IMR-90 (cell line): ENCODE results near the gene LANCL1. TPM values are rescaled to one million over a fixed set of nuclear protein-coding genes. Genes with fewer than 3 reads are reported as not detected.

Experiments
- ATAC-seq: fragments of 200-7000 bp; cut with Tn5 transposase; 2 replicates; pipeline ENCODE4 v1.9.1; 2020; ENCODE audit warnings: low read depth, mild to moderate bottlenecking, moderate library complexity
- BruUV-seq: library from RNA; stranded (reverse); fragments of 400-500 nt; replicated peaks from 2 replicates; lab custom pipeline; 2021; lab: Mats Ljungman, UMichigan
- CTCF ChIA-PET: fragments of 300-600 bp; formaldehyde crosslinking; extraction: SDS; loops from one replicate; lab custom pipeline; 2021; ENCODE audit warnings: antibody characterized with exemption; lab: Yijun Ruan, JAX
- POLR2A ChIA-PET: fragments of 300-600 bp; sonication (Branson Sonifier 250); formaldehyde crosslinking; loops from one replicate; lab custom pipeline; 2022; ENCODE audit warnings: antibody characterized with exemption; ENCODE audit not compliant: unreplicated experiment; lab: Charles Lee
- DNase-seq: peaks from one replicate; pipeline ENCODE4 v3.0.0; 2013
- H2AFZ ChIP-seq: replicated peaks from 2 replicates; pipeline ENCODE3; 2013; ENCODE audit warnings: low read length, mild to moderate bottlenecking; ENCODE audit not compliant: poor library complexity
- H2AK5ac ChIP-seq: 2 replicates; pipeline ENCODE4 v1.6.1; 2013; ENCODE audit warnings: low read depth, low read length, inconsistent platforms
- H2AK9ac ChIP-seq: replicated peaks from 2 replicates; pipeline ENCODE3; 2013; ENCODE audit warnings: mild to moderate bottlenecking, low read depth, low read length, moderate library complexity; ENCODE audit not compliant: poor library complexity
- H2BK120ac ChIP-seq: 2 replicates; pipeline ENCODE4 v1.6.1; 2013; ENCODE audit warnings: low read depth, low read length, inconsistent platforms
- H2BK15ac ChIP-seq: 3 replicates; pipeline ENCODE4 v1.6.1; 2013; ENCODE audit warnings: low read depth, low read length, inconsistent platforms
- H2BK20ac ChIP-seq: 2 replicates; pipeline ENCODE4 v1.6.1; 2013; ENCODE audit warnings: low read depth, mild to moderate bottlenecking, inconsistent platforms, low read length, moderate library complexity
- H2BK5ac ChIP-seq: 2 replicates; pipeline ENCODE4 v1.6.1; 2013; ENCODE audit warnings: mild to moderate bottlenecking, low read depth, low read length, inconsistent platforms; ENCODE audit not compliant: poor library complexity, severe bottlenecking
- H3K14ac ChIP-seq: replicated peaks from 2 replicates; pipeline ENCODE4 v1.6.1; 2013; ENCODE audit warnings: low read depth, low read length, inconsistent platforms
- H3K18ac ChIP-seq: 2 replicates; pipeline ENCODE4 v1.6.1; 2013; ENCODE audit warnings: low read depth, low read length, control low read depth
- H3K23ac ChIP-seq: 2 replicates; pipeline ENCODE4 v1.6.1; 2013; ENCODE audit warnings: low read depth, low read length, inconsistent platforms
- H3K27ac ChIP-seq: 2 replicates; pipeline ENCODE4 v1.5.1; 2013; ENCODE audit warnings: mild to moderate bottlenecking, control low read depth, low read length; ENCODE audit not compliant: insufficient read depth
- H3K27me3 ChIP-seq: 2 replicates; pipeline ENCODE4 v1.6.1; 2013; ENCODE audit warnings: low read length; ENCODE audit not compliant: control insufficient read depth, insufficient read depth
- H3K36me3 ChIP-seq: 2 replicates; pipeline ENCODE4 v1.6.1; 2013; ENCODE audit warnings: low read length, mixed read lengths; ENCODE audit not compliant: control insufficient read depth, insufficient read depth
- H3K4ac ChIP-seq: 2 replicates; pipeline ENCODE4 v1.6.1; 2013; ENCODE audit warnings: low read depth, low read length, inconsistent platforms
- H3K4me1 ChIP-seq: 2 replicates; pipeline ENCODE4 v1.6.1; 2013; ENCODE audit warnings: low read length, mixed read lengths; ENCODE audit not compliant: control insufficient read depth, insufficient read depth
- H3K4me2 ChIP-seq: 2 replicates; pipeline ENCODE4 v1.6.1; 2013; ENCODE audit warnings: low read depth, mild to moderate bottlenecking, control low read depth, low read length, moderate library complexity
- H3K4me3 ChIP-seq: 2 replicates; pipeline ENCODE4 v1.5.1; 2013; ENCODE audit warnings: low read depth, mild to moderate bottlenecking, control low read depth, low read length, moderate library complexity; ENCODE audit not compliant: insufficient read depth
- H3K56ac ChIP-seq: 2 replicates; pipeline ENCODE4 v1.6.1; 2013; ENCODE audit warnings: low read length, inconsistent platforms; ENCODE audit not compliant: insufficient read depth; ENCODE audit errors: extremely low read depth
- H3K79me1 ChIP-seq, 2 experiments: 2 replicates each; pipeline ENCODE4 v1.6.1; 2013; ENCODE audit warnings: low read length in 2 of 2, inconsistent platforms in 1 of 2, low read depth in 1 of 2
- H3K9ac ChIP-seq: 2 replicates; pipeline ENCODE4 v1.6.1; 2013; ENCODE audit warnings: low read depth, low read length, control low read depth
- H3K9me1 ChIP-seq: 2 replicates; pipeline ENCODE4 v1.6.1; 2013; ENCODE audit warnings: low read length, inconsistent platforms; ENCODE audit not compliant: insufficient read depth
- H3K9me3 ChIP-seq: 2 replicates; pipeline ENCODE4 v1.6.1; 2013; ENCODE audit warnings: low read length; ENCODE audit not compliant: control insufficient read depth, insufficient read depth
- H4K20me1 ChIP-seq: 2 replicates; pipeline ENCODE4 v1.6.1; 2013; ENCODE audit warnings: low read length, inconsistent platforms; ENCODE audit not compliant: insufficient read depth
- H4K5ac ChIP-seq: 2 replicates; pipeline ENCODE4 v1.6.1; 2013; ENCODE audit warnings: mild to moderate bottlenecking, low read depth, low read length, control low read depth
- H4K8ac ChIP-seq, 2 experiments: 2 replicates each; pipeline ENCODE4 v1.6.1; 2013; ENCODE audit warnings: low read depth in 2 of 2, low read length in 2 of 2, control low read depth in 1 of 2, inconsistent platforms in 1 of 2
- H4K91ac ChIP-seq: 2 replicates; pipeline ENCODE4 v1.6.1; 2013; ENCODE audit warnings: low read depth, low read length, inconsistent platforms; ENCODE audit not compliant: insufficient read depth
- BHLHE40 ChIP-seq: fragments of 150-350 bp; IDR thresholded peaks from 2 replicates; pipeline ENCODE4 v1.6.1; 2016; ENCODE audit warnings: mild to moderate bottlenecking, low read depth, low read length
- CEBPB ChIP-seq: IDR thresholded peaks from 2 replicates; pipeline ENCODE4 v1.6.1; 2012; ENCODE audit warnings: low read depth, low read length, improper control_type of control experiment
- CHD1 ChIP-seq: IDR thresholded peaks from 2 replicates; pipeline ENCODE4 v1.6.1; 2012; ENCODE audit warnings: low read depth, low read length, improper control_type of control experiment
- CTCF ChIP-seq: conservative IDR thresholded peaks from 2 replicates; pipeline ENCODE4 v1.5.1; 2012; ENCODE audit warnings: mild to moderate bottlenecking, low read depth, low read length, improper control_type of control experiment
- ELK1 ChIP-seq: fragments of 150-350 bp; IDR thresholded peaks from 2 replicates; pipeline ENCODE4 v1.6.1; 2016; ENCODE audit warnings: low read depth, mild to moderate bottlenecking, low read length, moderate library complexity, borderline replicate concordance
- FOS ChIP-seq: fragments of 150-350 bp; IDR thresholded peaks from 2 replicates; pipeline ENCODE4 v1.6.1; 2016; ENCODE audit warnings: low read depth, low read length
- MAFK ChIP-seq: IDR thresholded peaks from 2 replicates; pipeline ENCODE4 v1.6.1; 2012; ENCODE audit warnings: low read depth, low read length, improper control_type of control experiment
- MAZ ChIP-seq: IDR thresholded peaks from 2 replicates; pipeline ENCODE4 v1.6.1; 2012; ENCODE audit warnings: low read depth, mild to moderate bottlenecking, low read length, improper control_type of control experiment, moderate library complexity, borderline replicate concordance
- MXI1 ChIP-seq: IDR thresholded peaks from 2 replicates; pipeline ENCODE4 v1.6.1; 2012; ENCODE audit warnings: low read depth, mild to moderate bottlenecking, low read length, moderate library complexity, borderline replicate concordance
- NFE2L2 ChIP-seq: fragments of 150-350 bp; IDR thresholded peaks from 2 replicates; pipeline ENCODE4 v1.6.1; 2016; ENCODE audit warnings: low read depth, mild to moderate bottlenecking, low read length
- POLR2A ChIP-seq: IDR thresholded peaks from 2 replicates; pipeline ENCODE4 v1.6.1; 2012; ENCODE audit warnings: mild to moderate bottlenecking, low read depth, low read length
- RAD21 ChIP-seq: IDR thresholded peaks from 2 replicates; pipeline ENCODE4 v1.6.1; 2012; ENCODE audit warnings: low read length, improper control_type of control experiment
- RCOR1 ChIP-seq: IDR thresholded peaks from 2 replicates; pipeline ENCODE4 v1.6.1; 2012; ENCODE audit warnings: mild to moderate bottlenecking, low read length, improper control_type of control experiment; ENCODE audit not compliant: insufficient replicate concordance
- RFX5 ChIP-seq: IDR thresholded peaks from 2 replicates; pipeline ENCODE4 v1.8.0; 2012; ENCODE audit warnings: low read depth, mild to moderate bottlenecking, low read length, moderate library complexity
- SMC3 ChIP-seq: fragments of 150-350 bp; IDR thresholded peaks from 2 replicates; pipeline ENCODE4 v1.6.1; 2016; ENCODE audit warnings: low read depth, mild to moderate bottlenecking, antibody characterized with exemption, low read length, moderate library complexity
- USF2 ChIP-seq: fragments of 150-350 bp; IDR thresholded peaks from 2 replicates; pipeline ENCODE4 v1.6.1; 2017; ENCODE audit warnings: mild to moderate bottlenecking, antibody characterized with exemption, low read length, low read depth
- WGBS, 2 experiments: methylation state at CpG; one replicate each; pipeline versions ENCODE4 v1.1.5 to v1.1.7; 2013; ENCODE audit warnings: missing lambda C conversion rate in 2 of 2; ENCODE audit not compliant: insufficient read length in 1 of 2; ENCODE audit errors: extremely low coverage in 2 of 2; 5-methylcytosine and 5-hydroxymethylcytosine counted together
- dilution Hi-C: fragments of 300-500 bp; cut with HindIII; formaldehyde crosslinking; loops from one replicate; pipeline ENCODE4 v1.14.3; 2018; ENCODE audit warnings: low sequenced_read_pairs; ENCODE audit not compliant: unreplicated experiment
- in situ Hi-C: fragments of 300-500 bp; cut with MboI; formaldehyde crosslinking; loops from 3 replicates; pipeline ENCODE4 v1.14.3; 2019; ENCODE audit warnings: low sequenced_read_pairs, inconsistent platforms, mixed read lengths
- intact Hi-C: fragments of 100-400 bp; cut with micrococcal nuclease; formaldehyde crosslinking; loops from 2 replicates; pipeline ENCODE4 v1.10.0; 2022
- polyA plus RNA-seq, 3 experiments: library from polyadenylated mRNA; depleted of rRNA; stranded (reverse); fragments of >200 nt; gene quantifications; 2 replicates each; pipeline ENCODE4 v1.2.3, GENCODE V29; 2012; ENCODE audit warnings: low replicate concordance in 1 of 3
- total RNA-seq: library from RNA; depleted of rRNA; stranded (reverse); fragments of >200 nt; gene quantifications from 2 replicates; pipeline ENCODE4 v1.2.3, GENCODE V29; 2012

Gene LANCL1
- total and polyA plus RNA-seq, 2 of the 4 experiments (the other 2 are of a cell fraction): 29.7 to 53.8 TPM

DNA sequence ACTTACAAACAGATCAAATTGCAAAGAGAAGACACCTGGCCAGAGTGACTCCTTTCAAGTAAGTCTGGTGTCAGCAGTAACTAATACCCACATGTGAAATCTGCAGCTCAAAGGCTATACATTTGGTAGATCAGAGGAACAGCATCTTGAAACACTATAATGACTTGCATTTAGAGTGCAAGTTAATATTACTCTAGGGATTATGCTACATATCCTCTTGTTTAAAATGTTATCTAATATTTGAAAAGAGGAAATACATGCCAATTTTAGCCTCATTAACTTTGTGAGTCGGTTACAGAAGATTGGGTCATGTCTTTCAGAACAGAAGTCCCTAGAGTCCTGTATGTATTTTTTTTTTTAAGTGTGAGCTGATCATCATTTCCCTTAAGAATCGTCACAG is 15.2 kb downstream of the LANCL1 start:
- no peaks in the 10 kb centered on the region for H4K20me1 ChIP-seq
- WGBS, 2 experiments: no CpG with 5 or more reads among the region's 2 CpGs

More for the DNA sequence above, 15.2 kb downstream of the LANCL1 start:
- CTCF ChIA-PET: no interaction called here
- Histone ChIP-seq H4K5ac (no peak overlapping the region), H3K79me1 (no peaks in the 10 kb centered on the region), H4K91ac (no peak overlapping the region), H3K4me2 (no peak overlapping the region), H3K4ac (no peak overlapping the region), H3K9ac (no peak overlapping the region), H2AFZ (no peak overlapping the region), H3K9me3 (no peaks in the 10 kb centered on the region), H2BK5ac (no peak overlapping the region), H2AK9ac (no peak overlapping the region), H2AK5ac (no peak overlapping the region), H3K27ac (no peak overlapping the region), H2BK120ac (no peak overlapping the region), H3K4me3 (no peak overlapping the region), H3K4me1 (no peaks in the 10 kb centered on the region), H3K14ac (no peak overlapping the region), H4K8ac (no peak overlapping the region), H3K36me3 (peaks cover 10% of the 10 kb centered on the region), H3K27me3 (no peaks in the 10 kb centered on the region), H3K56ac (no peak overlapping the region), H2BK20ac (no peak overlapping the region), H3K9me1 (no peaks in the 10 kb centered on the region), H3K18ac (no peak overlapping the region), H2BK15ac (no peak overlapping the region), H3K23ac (no peak overlapping the region)
- TF ChIP-seq MAFK (no peak), BHLHE40 (no peak), CHD1 (no peak), MXI1 (no peak), ELK1 (no peak), FOS (no peak), SMC3 (no peak), CEBPB (no peak), CTCF (no peak), NFE2L2 (no peak), RAD21 (no peak), MAZ (no peak), RFX5 (no peak), RCOR1 (no peak), POLR2A (no peak), USF2 (no peak)
- POLR2A ChIA-PET: no interaction called here
- DNase-seq (no peak), ATAC-seq (no peak)
- in situ Hi-C loops (no loop called here), dilution Hi-C loops (no loop called here), intact Hi-C loops (no loop called here)
- no TSS peak for BruUV-seq
